G401 (cell line): Measurements from ENCODE around the gene HSPD1. TPM values are rescaled to one million over a fixed set of nuclear protein-coding genes. Genes with fewer than 3 reads are reported as not detected.

ENCODE experiments used
- DNase-seq: peaks from one replicate; pipeline ENCODE4 v3.0.0-alpha.2; 2015; ENCODE audit warnings: low spot score
- in situ Hi-C: cut with HindIII; loops from 2 replicates; pipeline ENCODE4 v1.10.0; 2016; ENCODE audit warnings: low sequenced_read_pairs, mixed read lengths
- total RNA-seq: library from RNA; depleted of rRNA; stranded (reverse); fragments of >200 nt; shearing (Covaris generic); gene quantifications from 2 replicates; pipeline ENCODE4 v1.2.3, GENCODE V29; 2014; rRNA removed

The HSPD1 gene
- 108 and 158 TPM in 2 replicates for total RNA-seq

DNA sequence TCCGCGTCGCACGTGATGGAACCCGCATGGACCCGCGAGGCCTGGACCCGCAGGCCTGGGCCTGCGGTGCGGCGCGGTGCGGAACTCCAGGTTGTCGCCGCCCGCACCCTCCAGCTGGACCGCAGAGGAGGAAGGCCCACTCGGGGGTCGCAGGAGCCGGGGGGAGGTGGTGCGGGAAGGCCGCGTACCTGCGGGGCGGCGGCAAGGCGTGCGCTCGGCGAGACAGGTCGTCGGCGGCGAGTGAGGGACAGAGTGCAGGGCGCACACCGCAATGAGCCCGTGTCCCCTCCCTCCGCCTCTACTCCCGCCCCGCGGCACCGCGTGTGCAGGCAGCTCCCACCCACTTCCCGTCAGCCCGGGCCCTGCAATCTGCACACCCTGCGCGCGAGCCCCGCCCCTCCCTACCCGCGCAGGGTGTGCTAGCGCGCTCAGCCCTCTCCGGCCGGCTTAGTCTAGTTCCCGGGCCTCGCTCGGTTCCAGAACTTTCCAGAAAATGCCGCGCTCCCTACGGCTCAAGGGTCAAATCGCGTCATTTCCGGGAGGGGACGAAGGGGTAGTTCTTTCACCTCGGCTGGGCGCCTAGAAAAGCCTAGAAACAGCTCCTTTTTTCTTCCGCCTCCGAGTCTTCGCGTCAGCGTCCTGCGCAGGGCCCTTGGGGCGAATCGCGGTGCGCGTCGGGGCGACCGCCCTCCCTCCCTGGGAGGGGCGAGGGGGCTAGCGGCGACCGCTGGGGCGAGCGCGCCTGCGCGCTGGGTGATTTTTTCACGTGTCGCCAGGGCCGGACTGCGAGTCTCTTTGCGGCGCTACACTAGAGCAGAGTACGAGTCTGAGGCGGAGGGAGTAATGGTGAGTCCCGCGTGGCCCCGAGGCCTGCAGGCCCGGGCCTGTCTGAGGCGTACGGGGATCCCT, at the start of gene HSPD1, which contains the start of gene HSPE1:
TSS of gene HSPD1 (minus strand) at position 247 of the 909 bp plus-strand sequence. CDS start 992 bp downstream, outside the sequence.
TSS of gene HSPE1 (plus strand) at position 786 of the 909 bp plus-strand sequence. CDS start at position 844, 58 bp downstream.
- peak; percentile 97 for DNase-seq
- in situ Hi-C loops: no loop called here

- in situ Hi-C loops: no loop called here
- DNase-seq: no peak
Observed at GRCh38 chr2:197548582-197548981, 48.9 kb upstream of the HSPD1 start.

DNA sequence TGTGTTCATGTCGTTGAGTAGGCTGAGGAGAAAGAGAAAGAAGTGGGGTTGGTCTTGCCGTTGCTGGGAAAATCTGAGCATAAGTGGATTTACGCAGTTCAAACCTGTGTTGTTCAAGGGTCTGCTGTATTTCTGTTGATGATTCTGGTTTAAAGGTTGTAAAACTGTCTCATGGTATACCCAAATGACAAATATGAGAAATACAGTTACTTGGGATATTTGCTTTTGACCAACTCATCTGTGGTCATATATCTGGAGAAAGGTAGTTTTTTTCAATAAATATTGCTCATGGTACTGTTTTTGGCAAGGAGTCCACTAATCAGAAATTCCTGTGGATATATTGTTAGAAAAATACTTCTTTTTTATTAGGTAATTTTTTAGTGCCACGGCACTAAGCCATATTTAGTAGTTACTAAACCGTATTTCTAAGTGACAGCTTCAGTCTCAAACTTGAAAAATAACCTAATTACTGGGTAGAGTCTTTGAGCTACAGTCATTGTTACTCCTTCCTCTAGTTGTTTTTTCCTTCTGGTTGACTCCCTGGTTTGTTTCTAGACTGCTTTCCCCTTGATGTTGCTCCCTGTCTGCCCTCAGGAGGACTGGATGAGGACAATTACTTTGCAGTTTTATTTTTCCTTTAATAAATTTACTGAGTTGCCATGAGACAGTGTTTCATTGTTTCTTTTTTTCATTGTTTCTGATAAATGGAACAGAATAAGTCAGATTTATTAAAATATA, 47.7 kb upstream of the HSPD1 start:
- in situ Hi-C loops: no loop called here
- no peak for DNase-seq

DNA sequence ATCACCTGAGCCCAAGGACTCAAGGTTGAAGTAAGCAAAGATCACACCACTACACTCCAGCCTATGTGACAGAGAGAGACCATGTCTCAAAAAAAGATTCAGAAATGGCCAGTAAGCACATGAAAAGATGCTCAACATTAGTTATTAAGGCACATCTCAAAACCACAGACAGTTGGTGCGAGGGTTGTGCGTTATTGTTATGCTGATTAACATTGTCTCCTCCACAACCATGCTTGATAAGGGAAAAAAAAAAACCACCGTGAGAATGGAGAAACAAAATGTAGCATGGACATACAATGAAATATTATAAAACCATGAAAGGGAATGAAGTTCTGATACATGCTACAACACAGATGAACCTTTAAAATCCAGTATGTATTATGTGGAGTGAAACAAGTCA, 43.6 kb upstream of the HSPD1 start:
- no peak for DNase-seq
- in situ Hi-C loops: no loop called here

GRCh38 chr2:197539734-197540133, 40.1 kb upstream of the HSPD1 start:
- in situ Hi-C loops: no loop called here
- no peak for DNase-seq

DNA sequence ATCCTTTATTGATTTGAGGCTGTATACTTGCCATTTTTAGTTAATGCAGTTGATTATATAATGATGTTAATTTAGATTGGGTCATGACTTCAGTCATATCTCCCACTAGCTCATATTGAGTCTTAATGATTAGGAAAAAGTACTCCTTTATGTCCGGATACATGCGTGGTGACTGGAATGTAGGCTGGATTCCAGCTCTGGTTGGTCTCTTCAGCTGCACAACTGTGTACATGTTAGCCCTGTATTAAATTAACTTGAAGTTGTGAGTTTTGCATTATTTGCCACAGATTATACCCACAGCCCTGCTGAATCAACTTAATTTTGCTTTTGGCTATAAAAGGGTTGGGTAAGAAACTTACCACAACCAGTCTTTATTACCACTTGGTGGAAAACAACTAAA, 38.8 kb upstream of the HSPD1 start:
- in situ Hi-C loops: no loop called here
- DNase-seq: no peak

GRCh38 chr2:197517150-197517549, 17.5 kb upstream of the HSPD1 start:
- DNase-seq: no peak
- in situ Hi-C loops: no loop called here

DNA sequence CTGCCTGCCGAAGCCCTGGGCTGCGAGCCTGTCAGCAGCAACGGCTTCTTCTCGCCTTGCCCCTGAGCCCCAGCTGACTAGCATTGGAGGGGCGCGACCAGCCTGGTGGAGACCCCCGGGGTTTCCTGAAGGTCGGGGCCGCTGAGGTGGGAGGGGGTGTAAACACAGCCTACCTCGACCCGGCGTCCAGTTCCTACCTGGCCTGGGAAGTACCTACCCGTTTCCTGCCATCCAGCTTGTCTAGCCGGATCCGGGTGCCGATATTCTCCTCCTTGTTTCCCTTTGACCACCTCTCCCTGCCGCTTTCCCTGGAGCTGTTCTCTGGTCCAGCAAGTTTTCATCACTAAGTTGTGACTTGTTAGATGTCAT, 16.7 kb upstream of the HSPD1 start:
- peak; percentile 20 for DNase-seq
- in situ Hi-C loops: no loop called here

DNA sequence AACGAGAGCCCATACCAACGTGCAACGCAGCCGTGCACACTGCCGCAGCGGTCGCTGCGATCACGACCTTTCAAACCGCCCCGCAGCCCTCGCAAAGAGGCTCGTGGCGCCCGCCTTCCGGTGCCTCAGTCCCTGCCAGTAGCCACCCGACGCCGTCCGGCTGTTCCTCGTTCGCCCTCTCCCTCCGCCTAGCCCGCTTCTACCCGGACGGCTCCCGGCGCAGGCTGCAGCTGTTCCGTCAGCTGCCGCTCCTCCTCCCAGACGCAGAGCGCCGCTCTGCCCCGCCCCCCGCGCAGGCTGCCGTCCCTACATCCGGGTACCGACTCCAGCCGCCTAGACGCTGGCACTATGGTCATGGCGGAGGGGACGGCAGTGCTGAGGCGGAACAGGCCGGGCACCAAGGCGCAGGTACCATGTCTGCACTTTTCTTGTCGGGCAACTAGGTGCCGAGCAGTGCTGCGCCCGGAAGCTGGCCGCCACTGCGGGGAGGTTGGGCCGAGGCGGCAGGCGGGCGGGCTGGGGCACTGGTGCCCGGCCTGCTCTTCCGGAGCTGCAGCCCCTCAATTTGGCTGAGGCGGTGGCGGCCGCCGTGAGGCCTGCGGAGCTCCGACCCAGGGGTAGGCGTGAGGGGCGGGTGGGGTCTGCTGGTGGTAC, 16.2 kb upstream of the HSPD1 start, which contains the start of gene MOB4:
TSS of gene MOB4 (plus strand) at position 328 of the 654 bp plus-strand sequence. CDS start at position 349, 21 bp downstream.
- DNase-seq: peak; percentile 92
- in situ Hi-C loops: no loop called here

- in situ Hi-C loops: no loop called here
- no peak for DNase-seq
Observed at GRCh38 chr2:197515315-197515738, 15.7 kb upstream of the HSPD1 start.

GRCh38 chr2:197514754-197515153, 15.1 kb upstream of the HSPD1 start:
- in situ Hi-C loops: no loop called here
- DNase-seq: no peak

DNA sequence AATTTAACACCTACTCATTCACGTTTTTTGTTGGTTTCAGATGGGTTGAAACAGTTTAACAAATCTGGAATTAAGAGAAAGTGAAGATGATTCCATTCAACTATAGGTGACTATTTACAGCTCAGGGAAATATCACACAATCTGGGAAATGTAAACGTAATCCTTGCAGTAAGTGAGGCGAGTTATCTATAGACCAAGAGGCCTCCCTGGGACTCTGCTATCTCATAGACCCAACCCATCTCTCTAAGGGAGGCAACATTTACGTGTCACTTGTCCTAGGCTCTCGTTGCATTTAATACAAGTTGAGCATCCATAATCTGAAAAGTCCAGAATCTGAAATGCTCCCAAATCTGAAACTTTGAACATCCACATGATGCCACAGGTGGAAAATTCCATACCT, 14.3 kb upstream of the HSPD1 start:
- DNase-seq: no peak
- in situ Hi-C loops: no loop called here

GRCh38 chr2:197506658-197507057, 7.0 kb upstream of the HSPD1 start:
- in situ Hi-C loops: no loop called here
- no peak for DNase-seq

DNA sequence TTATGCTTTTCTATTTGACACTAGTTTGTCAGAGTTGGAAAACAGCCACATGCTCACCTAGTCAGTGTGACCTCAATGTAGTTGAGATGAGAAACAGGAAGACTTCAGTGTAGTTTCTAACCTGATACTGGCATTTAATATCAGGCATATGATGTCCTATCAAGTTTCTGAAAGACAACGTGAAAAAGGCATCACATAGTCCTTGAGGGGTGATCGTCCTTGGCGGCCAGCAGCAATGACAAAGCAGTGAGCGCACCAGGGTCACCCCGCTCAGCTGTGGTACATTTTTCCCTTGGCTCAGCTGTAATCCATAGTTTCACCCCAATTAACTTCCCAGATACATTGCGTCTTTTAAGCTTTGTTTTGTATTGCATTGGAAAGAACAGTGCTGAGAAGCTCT, 4.9 kb upstream of the HSPD1 start:
- in situ Hi-C loops: no loop called here
- DNase-seq: no peak

DNA sequence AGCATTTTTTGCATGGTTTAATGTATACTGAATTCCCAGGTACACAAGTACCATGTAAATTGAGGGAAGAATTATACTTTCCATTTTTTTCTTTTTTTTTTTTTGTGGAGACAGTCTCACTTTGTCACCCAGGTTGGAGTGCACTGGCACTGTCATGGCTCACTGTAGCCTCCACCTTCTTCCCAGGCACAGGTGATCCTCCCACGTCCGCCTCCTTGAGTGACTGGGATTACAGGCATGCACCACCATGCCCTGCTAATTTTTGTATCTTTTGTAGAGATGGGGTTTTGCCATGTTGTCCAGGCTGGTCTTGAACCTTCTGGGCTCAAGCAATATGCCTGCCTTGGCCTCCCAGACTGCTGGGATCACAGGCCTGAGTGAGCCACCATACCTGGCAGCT, 4.4 kb upstream of the HSPD1 start:
- DNase-seq: no peak
- in situ Hi-C loops: no loop called here

GRCh38 chr2:197502685-197503084, 3.0 kb upstream of the HSPD1 start:
- DNase-seq: no peak
- in situ Hi-C loops: no loop called here

- in situ Hi-C loops: no loop called here
- DNase-seq: no peak
Observed at GRCh38 chr2:197502201-197502600, 2.6 kb upstream of the HSPD1 start.

DNA sequence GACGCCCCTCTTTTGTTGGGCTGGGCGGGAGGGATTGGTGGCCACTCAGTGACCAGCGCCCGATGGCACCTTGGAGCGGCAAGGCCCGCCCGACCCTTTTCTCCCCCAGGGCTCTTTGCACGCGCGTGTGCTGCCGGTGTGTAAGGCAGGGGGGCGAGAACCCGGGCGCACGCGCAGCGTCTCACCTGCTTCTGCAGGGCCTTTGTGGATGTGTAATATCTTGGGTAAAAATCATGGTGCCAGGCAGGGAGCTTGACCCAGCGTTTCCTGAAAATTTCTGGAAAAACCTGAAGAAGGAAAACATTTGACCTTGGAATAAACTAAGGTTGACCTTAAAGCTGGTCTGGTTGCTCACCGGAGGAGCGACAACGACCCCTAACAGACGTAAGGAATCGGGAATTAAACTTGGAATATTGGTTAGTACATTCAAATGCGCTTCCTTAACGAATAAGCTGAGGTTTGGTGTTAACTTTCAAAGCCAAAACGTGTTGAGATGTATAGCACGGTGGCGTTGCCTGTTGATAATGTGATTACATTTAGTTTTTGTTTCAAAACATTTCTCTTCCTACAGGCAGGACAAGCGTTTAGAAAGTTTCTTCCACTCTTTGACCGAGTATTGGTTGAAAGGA, 977 bp upstream of the HSPD1 start:
- DNase-seq: no peak
- in situ Hi-C loops: no loop called here

DNA sequence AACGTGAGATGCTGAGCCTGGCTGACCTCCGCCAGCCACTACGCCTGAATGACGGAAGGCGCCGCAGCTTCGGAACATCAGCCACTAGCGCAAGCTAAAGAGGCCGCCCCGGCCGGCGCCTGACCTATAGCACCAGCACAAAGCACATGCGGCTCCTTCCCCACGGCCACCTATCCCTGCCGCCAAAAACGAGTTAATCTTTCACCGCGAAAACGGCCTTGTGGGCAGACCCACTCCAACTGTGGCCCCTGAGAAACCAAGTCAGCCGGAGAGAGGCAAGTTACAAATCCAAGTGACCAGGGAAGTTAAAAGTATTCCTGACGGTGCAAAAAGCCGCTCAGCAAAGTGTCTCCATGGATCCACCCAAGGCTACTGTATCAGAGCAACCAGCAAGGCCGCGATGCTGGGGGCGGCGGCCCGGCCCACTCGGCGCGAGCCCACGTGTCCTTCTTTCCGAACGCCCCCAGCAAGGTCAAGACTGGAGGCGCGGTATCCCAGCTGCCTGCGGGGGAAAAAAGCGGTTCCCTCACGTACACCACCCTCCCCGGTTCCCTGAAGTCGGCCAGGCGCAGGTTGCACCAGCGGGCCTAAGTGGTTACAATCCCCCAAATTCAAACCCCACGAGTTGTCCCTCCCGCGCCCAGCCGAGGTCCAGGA, 575 bp downstream of the HSPD1 start:
- in situ Hi-C loops: no loop called here
- DNase-seq: peak; percentile 29
